Endothelial cell of umbilical vein (primary cell): ENCODE data around the gene DLAT. TPM values are rescaled to one million over a fixed set of nuclear protein-coding genes. Genes with fewer than 3 reads are reported as not detected.

Experiments used
- BruUV-seq: library from RNA; stranded (reverse); fragments of 400-500 nt; replicated peaks from 2 replicates; lab custom pipeline; 2021; lab: Mats Ljungman, UMichigan
- CTCF ChIA-PET: fragments of 300-600, 350-600 bp; sonication (Branson Sonifier 250); formaldehyde crosslinking; loops from one replicate; lab custom pipeline; 2021; ENCODE audit warnings: antibody characterized with exemption, inconsistent platforms; lab: Charles Lee
- POLR2A ChIA-PET: fragments of 300-600, 350-600 bp; sonication (Branson Sonifier 250); formaldehyde crosslinking; loops from one replicate; lab custom pipeline; 2021; ENCODE audit warnings: antibody characterized with exemption, inconsistent platforms; lab: Charles Lee
- DNase-seq: peaks from one replicate; pipeline ENCODE4 v3.0.0-alpha.2; 2011; ENCODE audit warnings: low read depth, low spot score
- FAIRE-seq: peaks from 2 replicates; lab custom pipeline; 2011; peaks lifted over from hg19 to GRCh38; lab: Jason Lieb, UNC
- H2AFZ ChIP-seq: 2 replicates; pipeline ENCODE4 v1.6.0; 2012; ENCODE audit warnings: low read depth, low read length, control low read depth, inconsistent platforms
- H3K27ac ChIP-seq: 2 replicates; pipeline ENCODE4 v1.5.1; 2011; ENCODE audit warnings: low read depth, mild to moderate bottlenecking, control low read depth, low read length, moderate library complexity; ENCODE audit not compliant: insufficient read depth
- H3K27me3 ChIP-seq, 2 experiments: 2 replicates each; pipeline versions ENCODE4 v1.6.0 to v1.6.1; 2011; ENCODE audit warnings: low read length in 2 of 2, mixed read lengths in 1 of 2; ENCODE audit not compliant: control insufficient read depth in 2 of 2, insufficient read depth in 2 of 2
- H3K36me3 ChIP-seq, 2 experiments: 2 replicates in 1 of 2; 3 replicates in 1 of 2; pipeline ENCODE4 v1.5.1; 2011; ENCODE audit warnings: low read length in 2 of 2, mild to moderate bottlenecking in 1 of 2, moderate library complexity in 1 of 2; ENCODE audit not compliant: control insufficient read depth in 2 of 2, insufficient read depth in 2 of 2; ENCODE audit errors: extremely low read depth in 1 of 2
- H3K4me1 ChIP-seq: 3 replicates; pipeline ENCODE4 v1.5.1; 2011; ENCODE audit warnings: mild to moderate bottlenecking, low read length; ENCODE audit not compliant: control insufficient read depth, insufficient read depth; ENCODE audit errors: extremely low read depth
- H3K4me2 ChIP-seq: 2 replicates; pipeline ENCODE4 v1.6.1; 2011; ENCODE audit warnings: low read length, control low read depth, mixed read lengths; ENCODE audit not compliant: insufficient read depth
- H3K4me3 ChIP-seq, 3 experiments: fragments of 200-600 bp in 1 of 3; sonication (generic), shearing (Covaris generic) in 1 of 3; replicated peaks in 1 of 3; 2 replicates each; pipeline ENCODE4 v1.5.1; 2011 to 2016; ENCODE audit warnings: control low read depth in 3 of 3, low read length in 3 of 3, mild to moderate bottlenecking in 2 of 3, inconsistent platforms in 1 of 3, low read depth in 1 of 3, moderate library complexity in 1 of 3; ENCODE audit not compliant: insufficient read depth in 1 of 3
- H3K79me2 ChIP-seq: 2 replicates; pipeline ENCODE4 v1.6.0; 2012; ENCODE audit warnings: low read length, inconsistent platforms; ENCODE audit not compliant: control insufficient read depth, insufficient read depth
- H3K9ac ChIP-seq: replicated peaks from 2 replicates; pipeline ENCODE3; 2011; ENCODE audit warnings: low read length, control low read depth; ENCODE audit not compliant: insufficient read depth; ENCODE audit errors: extremely low read depth
- H3K9me1 ChIP-seq: replicated peaks from 3 replicates; pipeline ENCODE4 v1.6.0; 2011; ENCODE audit warnings: mild to moderate bottlenecking, low read length; ENCODE audit not compliant: control insufficient read depth, insufficient read depth; ENCODE audit errors: extremely low read depth
- H3K9me3 ChIP-seq: replicated peaks from 2 replicates; pipeline ENCODE4 v1.5.1; 2012; ENCODE audit warnings: low read length, inconsistent platforms; ENCODE audit not compliant: control insufficient read depth, insufficient read depth
- H4K20me1 ChIP-seq: replicated peaks from 2 replicates; pipeline ENCODE3; 2011; ENCODE audit warnings: mild to moderate bottlenecking, low read length; ENCODE audit not compliant: control insufficient read depth, insufficient read depth; ENCODE audit errors: extremely low read depth
- CTCF ChIP-seq, 2 donors: IDR thresholded peaks; 1 replicate in 1 of 2; 2 replicates in 1 of 2; pipeline ENCODE4 v1.5.1; 2011; ENCODE audit warnings: low read length in 2 of 2, mild to moderate bottlenecking in 2 of 2, moderate library complexity in 2 of 2, control low read depth in 1 of 2, inconsistent platforms in 1 of 2, low read depth in 1 of 2; ENCODE audit not compliant: insufficient read depth in 1 of 2; ENCODE audit errors: extremely low read depth in 1 of 2
- EZH2 ChIP-seq: IDR thresholded peaks from 2 replicates; pipeline ENCODE4 v1.6.1; 2012; ENCODE audit warnings: borderline replicate concordance, low read depth, mild to moderate bottlenecking, moderate library complexity, low read length, inconsistent platforms; ENCODE audit not compliant: severe bottlenecking
- FOS ChIP-seq: IDR thresholded peaks from 2 replicates; pipeline ENCODE4 v1.6.1; 2011; ENCODE audit warnings: mild to moderate bottlenecking, low read length, moderate library complexity, borderline replicate concordance; ENCODE audit not compliant: insufficient read depth
- GATA2 ChIP-seq: IDR thresholded peaks from 2 replicates; pipeline ENCODE4 v1.7.0; 2011; ENCODE audit warnings: low read depth, mild to moderate bottlenecking, moderate library complexity, mixed read lengths, low read length; ENCODE audit not compliant: insufficient read length, insufficient read depth
- JUN ChIP-seq: IDR thresholded peaks from 2 replicates; pipeline ENCODE4 v1.6.1; 2011; ENCODE audit warnings: borderline replicate concordance, low read depth; ENCODE audit not compliant: insufficient read length, insufficient read depth
- MAX ChIP-seq: IDR thresholded peaks from 2 replicates; pipeline ENCODE4 v1.6.1; 2011; ENCODE audit not compliant: insufficient read depth, insufficient read length
- MYC ChIP-seq: IDR thresholded peaks from one replicate; pipeline ENCODE4 v1.6.1; 2011; ENCODE audit warnings: mild to moderate bottlenecking, low read depth, low read length
- POLR2A ChIP-seq: IDR thresholded peaks from 2 replicates; pipeline ENCODE4 v1.6.1; 2012; ENCODE audit warnings: low read depth, mild to moderate bottlenecking, control low read depth, low read length
- POLR2AphosphoS5 ChIP-seq: IDR thresholded peaks from 2 replicates; pipeline ENCODE4 v1.6.1; 2012; ENCODE audit warnings: low read depth, mild to moderate bottlenecking, control low read depth, low read length, moderate library complexity; ENCODE audit not compliant: insufficient read depth
- dilution Hi-C: fragments of 300-500 bp; cut with MboI; formaldehyde crosslinking; loops from one replicate; pipeline ENCODE4 v1.15.0; 2019; ENCODE audit warnings: low sequenced_read_pairs; ENCODE audit not compliant: extremely low pct_ligation_motif_present
- intact Hi-C: fragments of 100-400 bp; cut with micrococcal nuclease; formaldehyde crosslinking; loops from one replicate; pipeline ENCODE4 v1.10.0; 2022
- polyA plus RNA-seq, 4 experiments: library from polyadenylated mRNA; depleted of rRNA in 3 of 4; stranded (reverse) in 3 of 4; unstranded in 1 of 4; fragments of >200 nt; gene quantifications; 2 replicates each; pipeline versions ENCODE4 v1.2.1 to v1.2.3, GENCODE V29; 2011 to 2012; ENCODE audit warnings: missing spikeins in 1 of 4
- total RNA-seq: library from RNA; stranded (reverse); gene quantifications from 2 replicates; pipeline ENCODE4 v1.2.3, GENCODE V29; 2021

Gene DLAT
- total and polyA plus RNA-seq, 2 donors (not counting 3 experiments of a cell fraction or from before 2014, with no cell fraction given), result 13.3 to 41.3 TPM

- intact Hi-C loops, result loop anchor here (2.0 kb wide), 1 partner anchor 153 kb away; the partner anchor contains the start of gene ALG9
- Histone ChIP-seq H3K36me3 (peaks cover 4 to 8% of the 10 kb centered on the region in 2 experiments), H3K27ac (peak overlapping the region; percentile 64), H3K4me2 (peak overlapping the region; percentile 93), H3K4me1 (peaks cover 11% of the 10 kb centered on the region), H3K27me3 (no peaks in the 10 kb centered on the region), H3K9me1 (no peaks in the 10 kb centered on the region), H4K20me1 (no peaks in the 10 kb centered on the region), H3K9me3 (no peaks in the 10 kb centered on the region), H2AFZ (peak overlapping the region; percentile 89), H3K4me3 (peak overlapping the region; percentile 63 to 86 (median 82)), H3K79me2 (peaks cover 9% of the 10 kb centered on the region), H3K9ac (peak overlapping the region; percentile 78)
- TSS peak; percentile 19 for BruUV-seq
- ChIA-PET POLR2A (no interaction called here), CTCF (no interaction called here)
- FAIRE-seq (no peak), DNase-seq (no peak)
- TF ChIP-seq FOS (no peak), POLR2AphosphoS5 (no peak), EZH2 (no peak), MYC (no peak), POLR2A (no peak), MAX (no peak)
- dilution Hi-C loops, result no loop called here
Observed at GRCh38 chr11:112024178-112024772, 933 bp upstream of the DLAT start.

- Histone ChIP-seq H3K27ac (peak overlapping the region; percentile 64), H4K20me1 (no peaks in the 10 kb centered on the region), H3K4me2 (peak overlapping the region; percentile 93), H3K9me3 (no peaks in the 10 kb centered on the region), H3K27me3 (no peaks in the 10 kb centered on the region), H3K36me3 (peaks cover 9 to 12% of the 10 kb centered on the region in 2 experiments), H3K9me1 (no peaks in the 10 kb centered on the region), H3K4me1 (peaks cover 11% of the 10 kb centered on the region), H3K4me3 (peak overlapping the region; percentile 63 to 86 (median 82)), H3K9ac (peak overlapping the region; percentile 78), H2AFZ (peak overlapping the region; percentile 89), H3K79me2 (peaks cover 9% of the 10 kb centered on the region)
- FAIRE-seq (peak; percentile 21), DNase-seq (peak; percentile 43)
- intact Hi-C loops, result loop anchor here (1.0 to 2.0 kb wide), 2 partner anchors 146 to 155 kb away; partner anchors contain the start of genes ALG9, CFAP68 and FDXACB1
- TF ChIP-seq FOS (no peak), POLR2A (no peak), JUN (no peak), MAX (no peak), CTCF (IDR thresholded peaks at IDR 0.05; ENCODE audit: extremely low read depth in 1 of 2, insufficient read depth in 1 of 2, low read depth in 1 of 2, low read length in 2 of 2) (no peak), POLR2AphosphoS5 (no peak), GATA2 (no peak), MYC (no peak), EZH2 (no peak)
- CTCF ChIA-PET, result interaction anchor here (0.9 kb wide), 1 partner anchor 94 kb away, joined by 3 read pairs; no protein-coding TSS in a partner anchor
- POLR2A ChIA-PET, result no interaction called here
- dilution Hi-C loops, result no loop called here
- TSS peak; percentile 65 for BruUV-seq
Observed at GRCh38 chr11:112025707-112026106, 499 bp downstream of the DLAT start.
